HCT116 (cell line): ENCODE results near the gene RASGRP2. TPM values are rescaled to one million over a fixed set of nuclear protein-coding genes. Genes with fewer than 3 reads are reported as not detected.

Experiments used
- ATAC-seq: fragments of 200-7000 bp; cut with Tn5 transposase; 2 replicates; pipeline ENCODE4 v1.9.1; 2020; ENCODE audit warnings: mild to moderate bottlenecking, moderate library complexity
- BruUV-seq: library from RNA; stranded (reverse); fragments of 400-500 nt; replicated peaks from 2 replicates; lab custom pipeline; 2021; lab: Mats Ljungman, UMichigan
- CTCF ChIA-PET: fragments of 300-600 bp; sonication (Branson Sonifier 250); formaldehyde crosslinking; loops from one replicate; lab custom pipeline; 2021; ENCODE audit warnings: antibody characterized with exemption; lab: Charles Lee
- POLR2A ChIA-PET: fragments of 300-600, 350-600 bp; sonication (Branson Sonifier 250); formaldehyde crosslinking; loops from one replicate; lab custom pipeline; 2021; ENCODE audit warnings: antibody characterized with exemption; lab: Charles Lee
- RAD21 ChIA-PET, 2 experiments: fragments of 300-600 bp; sonication (Branson Sonifier 250); formaldehyde crosslinking; loops; one replicate each; lab custom pipeline; 2023; ENCODE audit warnings: low total read pairs in 2 of 2; ENCODE audit not compliant: uncharacterized antibody in 2 of 2, unreplicated experiment in 2 of 2, low non-redundant PET in 1 of 2; lab: Charles Lee
- DNase-seq: peaks from one replicate; pipeline ENCODE4 v3.0.0-alpha.2; 2010; ENCODE audit warnings: low read depth, low spot score
- H2AFZ ChIP-seq: fragments of 200-600 bp; shearing (Covaris generic), sonication (generic); 2 replicates; pipeline ENCODE4 v1.6.1; 2017; ENCODE audit warnings: low read depth, mixed run types, mixed read lengths, antibody characterized with exemption, low read length; ENCODE audit not compliant: poor library complexity, severe bottlenecking
- H3K27ac ChIP-seq: 2 replicates; pipeline ENCODE4 v1.5.1; 2012; ENCODE audit warnings: low read depth, low read length
- H3K27me3 ChIP-seq: fragments of 200-600 bp; sonication (generic); 2 replicates; pipeline ENCODE4 v1.6.1; 2016; ENCODE audit warnings: mixed run types, low read length, mixed read lengths; ENCODE audit not compliant: insufficient read depth
- H3K36me3 ChIP-seq, 2 experiments: fragments of 200-500 bp in 1 of 2; fragments of 200-600 bp in 1 of 2; sonication (Bioruptor generic) in 1 of 2; sonication (generic) in 1 of 2; 2 replicates each; pipeline versions ENCODE4 v1.5.1 to v1.6.1; 2014 to 2016; ENCODE audit warnings: low read length in 2 of 2, inconsistent platforms in 1 of 2, mixed read lengths in 1 of 2, mixed run types in 1 of 2; ENCODE audit not compliant: insufficient read depth in 2 of 2, control insufficient read depth in 1 of 2
- H3K4me1 ChIP-seq, 2 experiments: fragments of 200-600 bp in 1 of 2; sonication (generic) in 1 of 2; 2 replicates each; pipeline versions ENCODE4 v1.5.1 to v1.6.1; 2012 to 2017; ENCODE audit warnings: low read length in 2 of 2, inconsistent platforms in 1 of 2, mild to moderate bottlenecking in 1 of 2, mixed read lengths in 1 of 2, mixed run types in 1 of 2, moderate library complexity in 1 of 2; ENCODE audit not compliant: insufficient read depth in 2 of 2, control insufficient read depth in 1 of 2
- H3K4me2 ChIP-seq: fragments of 200-600 bp; sonication (generic); 2 replicates; pipeline ENCODE4 v1.6.1; 2017; ENCODE audit warnings: mixed run types, low read length, mixed read lengths
- H3K4me3 ChIP-seq, 2 experiments: fragments of 200-600 bp in 1 of 2; sonication (generic) in 1 of 2; replicated peaks in 1 of 2; 2 replicates each; pipeline ENCODE4 v1.5.1; 2011 to 2016; ENCODE audit warnings: low read length in 2 of 2, control low read depth in 1 of 2, low read depth in 1 of 2, mild to moderate bottlenecking in 1 of 2, mixed read lengths in 1 of 2, mixed run types in 1 of 2
- H3K79me2 ChIP-seq: fragments of 200-600 bp; sonication (generic); 2 replicates; pipeline ENCODE4 v1.6.1; 2017; ENCODE audit warnings: mild to moderate bottlenecking, mixed run types, low read length, moderate library complexity, mixed read lengths; ENCODE audit not compliant: insufficient read depth
- H3K9ac ChIP-seq: fragments of 200-600 bp; sonication (generic); 2 replicates; pipeline ENCODE4 v1.6.1; 2016; ENCODE audit warnings: low read length, mixed read lengths
- H3K9me2 ChIP-seq: fragments of 200-600 bp; sonication (generic), shearing (Covaris generic); 2 replicates; pipeline ENCODE4 v1.6.1; 2017; ENCODE audit warnings: mixed run types, mild to moderate bottlenecking, moderate library complexity; ENCODE audit not compliant: insufficient read depth
- H3K9me3 ChIP-seq, 2 experiments: fragments of 200-500 bp in 1 of 2; fragments of 200-600 bp in 1 of 2; sonication (Bioruptor generic) in 1 of 2; sonication (generic) in 1 of 2; 2 replicates each; pipeline ENCODE4 v1.6.1; 2014 to 2017; ENCODE audit warnings: low read length in 2 of 2, mixed read lengths in 2 of 2, inconsistent platforms in 1 of 2, low read depth in 1 of 2, mild to moderate bottlenecking in 1 of 2, mixed run types in 1 of 2, moderate library complexity in 1 of 2; ENCODE audit not compliant: control insufficient read depth in 1 of 2, insufficient read depth in 1 of 2
- H4K20me1 ChIP-seq: fragments of 200-600 bp; sonication (generic), shearing (Covaris generic); 2 replicates; pipeline ENCODE4 v1.6.1; 2017; ENCODE audit warnings: mixed run types, mild to moderate bottlenecking, moderate library complexity; ENCODE audit not compliant: insufficient read depth
- CEBPB ChIP-seq: IDR thresholded peaks from 2 replicates; pipeline ENCODE4 v1.6.1; 2012; ENCODE audit warnings: low read depth
- EGR1 ChIP-seq: IDR thresholded peaks from 2 replicates; pipeline ENCODE4 v1.6.1; 2012; ENCODE audit warnings: low read depth
- EZH2 ChIP-seq: fragments of 200-600 bp; sonication (generic); IDR thresholded peaks from 2 replicates; pipeline ENCODE4 v1.6.1; 2017; ENCODE audit warnings: antibody characterized with exemption, mixed run types
- EZH2phosphoT487 ChIP-seq: fragments of 200-600 bp; IDR thresholded peaks from 2 replicates; pipeline ENCODE4 v1.6.1; 2018; ENCODE audit warnings: antibody characterized with exemption, borderline replicate concordance
- FOSL1 ChIP-seq: IDR thresholded peaks from 2 replicates; pipeline ENCODE4 v1.6.1; 2012; ENCODE audit warnings: low read depth
- JUND ChIP-seq: IDR thresholded peaks from 2 replicates; pipeline ENCODE4 v1.6.1; 2012
- MAX ChIP-seq: IDR thresholded peaks from 2 replicates; pipeline ENCODE4 v1.6.1; 2012
- POLR2AphosphoS5 ChIP-seq: IDR thresholded peaks from 2 replicates; pipeline ENCODE4 v1.6.1; 2011; ENCODE audit warnings: mild to moderate bottlenecking, low read depth, low read length, moderate library complexity
- YY1 ChIP-seq: IDR thresholded peaks from 2 replicates; pipeline ENCODE4 v1.6.1; 2011; ENCODE audit warnings: low read length, low read depth, moderate library complexity, mild to moderate bottlenecking; ENCODE audit not compliant: insufficient replicate concordance; ENCODE audit errors: extremely low read depth
- ZFX ChIP-seq: fragments of 450-650 bp; IDR thresholded peaks from 2 replicates; pipeline ENCODE4 v1.6.1; 2017
- ZNF274 ChIP-seq: fragments of 200-500 bp; sonication (Bioruptor generic); IDR thresholded peaks from 2 replicates; pipeline ENCODE4 v1.6.1; 2014; ENCODE audit warnings: mild to moderate bottlenecking, low read depth, low read length, inconsistent platforms
- intact Hi-C: fragments of 100-400 bp; cut with micrococcal nuclease; formaldehyde crosslinking; loops from 2 replicates; pipeline ENCODE4 v1.10.0; 2022
- total RNA-seq: library from RNA; stranded (reverse); gene quantifications from one replicate; pipeline ENCODE4 v1.2.1, GENCODE V29; 2021; ENCODE audit not compliant: unreplicated experiment
- TF ChIP-seq, protein P1 (sequence below): IDR thresholded peaks from 2 replicates; pipeline ENCODE4 v1.6.1; 2011; ENCODE audit warnings: mild to moderate bottlenecking, low read length, moderate library complexity; ENCODE audit not compliant: insufficient replicate concordance; ENCODE audit errors: extremely low read depth
- TF ChIP-seq, protein P2 (sequence below): IDR thresholded peaks from 2 replicates; pipeline ENCODE4 v1.6.1; 2012

Gene RASGRP2
- total RNA-seq, 1 experiment from 2014 or later = 12.8 TPM

DNA sequence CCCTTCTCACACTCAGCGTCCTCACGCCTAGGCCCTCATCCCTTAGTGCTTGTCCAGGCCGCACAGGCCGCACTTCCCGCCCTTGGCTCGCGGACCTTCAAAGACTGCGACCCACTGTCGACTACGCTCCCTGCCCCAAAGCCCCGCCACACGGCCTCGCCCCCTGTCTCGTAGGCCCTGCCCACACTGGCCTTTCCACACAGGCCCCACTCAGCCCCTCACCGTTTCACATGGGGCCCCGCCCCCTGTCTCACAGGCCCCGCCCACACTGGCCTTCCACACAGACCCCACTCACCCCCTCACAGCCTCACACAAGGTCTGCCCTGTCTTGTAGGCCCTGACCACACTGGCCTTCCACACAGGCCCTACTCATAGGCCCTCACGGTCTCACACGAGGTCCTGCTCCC is 32.0 kb downstream of the RASGRP2 start:
- Histone ChIP-seq H3K9me2 (no peaks in the 10 kb centered on the region), H3K27ac (no peak overlapping the region), H3K9ac (no peak overlapping the region), H4K20me1 (no peaks in the 10 kb centered on the region), H3K27me3 (peaks cover 5% of the 10 kb centered on the region; the same call in 1 of the 2 replicates), H3K36me3 (no peaks in the 10 kb centered on the region), H2AFZ (no peak overlapping the region), H3K79me2 (no peaks in the 10 kb centered on the region), H3K9me3 (no peaks in the 10 kb centered on the region), H3K4me2 (peak overlapping the region; percentile 25; the same call in 1 of the 2 replicates), H3K4me3 (no peak overlapping the region), H3K4me1 (peaks cover 7 to 23% of the 10 kb centered on the region in 2 experiments; a peak in 3 of 4 replicates)
- TF ChIP-seq EGR1 (no peak), JUND (no peak), YY1 (no peak), ZFX (no peak), FOSL1 (no peak), EZH2 (no peak), MAX (no peak), CEBPB (no peak), ZNF274 (no peak), POLR2AphosphoS5 (no peak), EZH2phosphoT487 (no peak)
- TF ChIP-seq, protein P1, sequence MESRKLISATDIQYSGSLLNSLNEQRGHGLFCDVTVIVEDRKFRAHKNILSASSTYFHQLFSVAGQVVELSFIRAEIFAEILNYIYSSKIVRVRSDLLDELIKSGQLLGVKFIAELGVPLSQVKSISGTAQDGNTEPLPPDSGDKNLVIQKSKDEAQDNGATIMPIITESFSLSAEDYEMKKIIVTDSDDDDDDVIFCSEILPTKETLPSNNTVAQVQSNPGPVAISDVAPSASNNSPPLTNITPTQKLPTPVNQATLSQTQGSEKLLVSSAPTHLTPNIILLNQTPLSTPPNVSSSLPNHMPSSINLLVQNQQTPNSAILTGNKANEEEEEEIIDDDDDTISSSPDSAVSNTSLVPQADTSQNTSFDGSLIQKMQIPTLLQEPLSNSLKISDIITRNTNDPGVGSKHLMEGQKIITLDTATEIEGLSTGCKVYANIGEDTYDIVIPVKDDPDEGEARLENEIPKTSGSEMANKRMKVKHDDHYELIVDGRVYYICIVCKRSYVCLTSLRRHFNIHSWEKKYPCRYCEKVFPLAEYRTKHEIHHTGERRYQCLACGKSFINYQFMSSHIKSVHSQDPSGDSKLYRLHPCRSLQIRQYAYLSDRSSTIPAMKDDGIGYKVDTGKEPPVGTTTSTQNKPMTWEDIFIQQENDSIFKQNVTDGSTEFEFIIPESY = no peak
- TF ChIP-seq, protein P2, sequence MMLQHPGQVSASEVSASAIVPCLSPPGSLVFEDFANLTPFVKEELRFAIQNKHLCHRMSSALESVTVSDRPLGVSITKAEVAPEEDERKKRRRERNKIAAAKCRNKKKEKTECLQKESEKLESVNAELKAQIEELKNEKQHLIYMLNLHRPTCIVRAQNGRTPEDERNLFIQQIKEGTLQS = no peak
- BruUV-seq = no TSS peak
- ChIA-PET POLR2A (no interaction called here), RAD21 (no interaction called here), CTCF (no interaction called here)
- DNase-seq = no peak
- peak; percentile 30 for ATAC-seq
- intact Hi-C loops = loop anchor here (10.0 kb wide), 1 partner anchor 1207 kb away; the partner anchor contains the start of gene LGALS12
